Thoracic aorta (tissue), 2 donors: ENCODE measurements around the gene CACNG5. TPM values are rescaled to one million over a fixed set of nuclear protein-coding genes. Genes with fewer than 3 reads are reported as not detected.

ENCODE experiments used
- ATAC-seq: fragments of 150-250 bp; one replicate; pipeline ENCODE4 v1.8.0; 2017; ENCODE audit warnings: low read depth; ENCODE audit not compliant: insufficient number of reproducible peaks, low FRiP score
- DNase-seq: peaks from one replicate; pipeline ENCODE4 v3.0.0-alpha.2; 2020; ENCODE audit warnings: low spot score
- H3K27ac ChIP-seq, 2 donors: fragments of 200-600 bp; sonication (generic); 1 replicate in 1 of 2; 2 replicates in 1 of 2; pipeline ENCODE4 v1.5.1; 2016; ENCODE audit warnings: mild to moderate bottlenecking in 2 of 2, moderate library complexity in 2 of 2
- H3K27me3 ChIP-seq: fragments of 200-600 bp; sonication (generic); replicated peaks from 2 replicates; pipeline ENCODE4 v1.6.0; 2016; ENCODE audit warnings: mild to moderate bottlenecking; ENCODE audit not compliant: insufficient read depth
- H3K36me3 ChIP-seq: fragments of 200-600 bp; sonication (generic); one replicate; pipeline ENCODE4 v1.5.1; 2016
- H3K4me1 ChIP-seq, 2 donors: fragments of 200-600 bp; sonication (generic); 1 replicate in 1 of 2; 2 replicates in 1 of 2; pipeline versions ENCODE4 v1.5.1 to v1.6.0; 2016; ENCODE audit warnings: low read depth in 2 of 2, mild to moderate bottlenecking in 1 of 2; ENCODE audit not compliant: control insufficient read depth in 1 of 2
- H3K4me3 ChIP-seq: fragments of 200-600 bp; sonication (generic); 2 replicates; pipeline ENCODE4 v1.5.1; 2016; ENCODE audit warnings: mild to moderate bottlenecking
- H3K9me3 ChIP-seq: fragments of 200-600 bp; sonication (generic); 2 replicates; pipeline ENCODE4 v1.5.1; 2016
- CTCF ChIP-seq: fragments of 200-600 bp; sonication (generic); IDR thresholded peaks from one replicate; pipeline ENCODE4 v1.5.1; 2019; ENCODE audit warnings: antibody characterized with exemption
- total RNA-seq, 2 donors: library from RNA; depleted of rRNA; stranded (reverse); fragments of >200 nt; gene quantifications; one replicate each; pipeline versions ENCODE4 v1.1.0 to v1.2.3, GENCODE V29; 2016

The CACNG5 gene
- total RNA-seq, 2 donors from 2014 or later: not detected

GRCh38 chr17:66835476-66835875, 559 bp downstream of the CACNG5 start:
- TF ChIP-seq CTCF: no peak
- no peaks in the 10 kb centered on the region for H3K4me1 ChIP-seq
- DNase-seq (no peak), ATAC-seq (no peak)
- no peaks in the 10 kb centered on the region for H3K36me3 ChIP-seq
- no peak overlapping the region for H3K4me3 ChIP-seq
- H3K9me3 ChIP-seq: no peaks in the 10 kb centered on the region
- H3K27ac ChIP-seq: no peak overlapping the region
- no peaks in the 10 kb centered on the region for H3K27me3 ChIP-seq

- Histone ChIP-seq H3K4me3 (no peak overlapping the region), H3K36me3 (no peaks in the 10 kb centered on the region), H3K27me3 (no peaks in the 10 kb centered on the region), H3K4me1 (no peaks in the 10 kb centered on the region), H3K9me3 (no peaks in the 10 kb centered on the region), H3K27ac (no peak overlapping the region)
- ATAC-seq (no peak), DNase-seq (no peak)
- no peak for TF ChIP-seq CTCF
Observed at GRCh38 chr17:66836063-66837005, 1.4 kb downstream of the CACNG5 start.

GRCh38 chr17:66837226-66837625, 2.3 kb downstream of the CACNG5 start:
- ATAC-seq: no peak
- Histone ChIP-seq H3K27me3 (no peaks in the 10 kb centered on the region), H3K27ac (no peak overlapping the region), H3K4me3 (no peak overlapping the region), H3K9me3 (no peaks in the 10 kb centered on the region), H3K4me1 (no peaks in the 10 kb centered on the region), H3K36me3 (no peaks in the 10 kb centered on the region)
- DNase-seq: no peak
- TF ChIP-seq CTCF: no peak

- ATAC-seq (no peak), DNase-seq (no peak)
- TF ChIP-seq CTCF: no peak
- Histone ChIP-seq H3K27ac (no peak overlapping the region), H3K36me3 (no peaks in the 10 kb centered on the region), H3K4me3 (no peak overlapping the region), H3K27me3 (no peaks in the 10 kb centered on the region), H3K9me3 (no peaks in the 10 kb centered on the region), H3K4me1 (no peaks in the 10 kb centered on the region)
Observed at GRCh38 chr17:66837885-66838665, 3.2 kb downstream of the CACNG5 start.

GRCh38 chr17:66839616-66840015, 4.7 kb downstream of the CACNG5 start:
- Histone ChIP-seq H3K4me1 (no peaks in the 10 kb centered on the region), H3K4me3 (no peak overlapping the region), H3K27me3 (no peaks in the 10 kb centered on the region), H3K36me3 (no peaks in the 10 kb centered on the region), H3K9me3 (no peaks in the 10 kb centered on the region), H3K27ac (no peak overlapping the region)
- no peak for ATAC-seq
- no peak for TF ChIP-seq CTCF
- DNase-seq: no peak
